Fibroblast of lung (primary cell): ENCODE data around the gene TRIM41.

Experiments used
- EZH2 ChIP-seq: IDR thresholded peaks from 2 replicates; pipeline ENCODE4 v1.5.1; 2012; ENCODE audit warnings: low read length, control low read depth, mild to moderate bottlenecking; ENCODE audit errors: missing control alignments
- TF ChIP-seq, protein P1 (sequence below), 2 donors: IDR thresholded peaks in 1 of 2; conservative IDR thresholded peaks in 1 of 2; 1 replicate in 1 of 2; 2 replicates in 1 of 2; pipeline ENCODE4 v1.5.1; 2011 to 2012; ENCODE audit warnings: low read length in 2 of 2, control low read depth in 1 of 2, inconsistent platforms in 1 of 2, low read depth in 1 of 2, mild to moderate bottlenecking in 1 of 2

GRCh38 chr5:181260720-181261319 lies 37.7 kb downstream of the TRIM41 start, which contains the start of gene TRIM52:
- TF ChIP-seq, protein P1, sequence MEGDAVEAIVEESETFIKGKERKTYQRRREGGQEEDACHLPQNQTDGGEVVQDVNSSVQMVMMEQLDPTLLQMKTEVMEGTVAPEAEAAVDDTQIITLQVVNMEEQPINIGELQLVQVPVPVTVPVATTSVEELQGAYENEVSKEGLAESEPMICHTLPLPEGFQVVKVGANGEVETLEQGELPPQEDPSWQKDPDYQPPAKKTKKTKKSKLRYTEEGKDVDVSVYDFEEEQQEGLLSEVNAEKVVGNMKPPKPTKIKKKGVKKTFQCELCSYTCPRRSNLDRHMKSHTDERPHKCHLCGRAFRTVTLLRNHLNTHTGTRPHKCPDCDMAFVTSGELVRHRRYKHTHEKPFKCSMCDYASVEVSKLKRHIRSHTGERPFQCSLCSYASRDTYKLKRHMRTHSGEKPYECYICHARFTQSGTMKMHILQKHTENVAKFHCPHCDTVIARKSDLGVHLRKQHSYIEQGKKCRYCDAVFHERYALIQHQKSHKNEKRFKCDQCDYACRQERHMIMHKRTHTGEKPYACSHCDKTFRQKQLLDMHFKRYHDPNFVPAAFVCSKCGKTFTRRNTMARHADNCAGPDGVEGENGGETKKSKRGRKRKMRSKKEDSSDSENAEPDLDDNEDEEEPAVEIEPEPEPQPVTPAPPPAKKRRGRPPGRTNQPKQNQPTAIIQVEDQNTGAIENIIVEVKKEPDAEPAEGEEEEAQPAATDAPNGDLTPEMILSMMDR (conservative IDR thresholded peaks at IDR 0.05 in 1 of 2, IDR thresholded peaks at IDR 0.05 in 1 of 2; ENCODE audit: low read depth in 1 of 2, low read length in 2 of 2): no peak
- TF ChIP-seq EZH2: no peak
